Mesendoderm (in vitro differentiated cells): Measurements from ENCODE around the gene TUBA4A.
A peak's percentile ranks its signal among the peaks of the same experiment; 100 is the strongest.

Experiments
- DNase-seq: peaks from one replicate; pipeline ENCODE4 v3.0.0; 2013
- H2AK5ac ChIP-seq: 2 replicates; pipeline ENCODE4 v1.6.1; 2013; ENCODE audit warnings: low read length, inconsistent platforms
- H2BK120ac ChIP-seq: 2 replicates; pipeline ENCODE4 v1.6.1; 2013; ENCODE audit warnings: low read depth, mild to moderate bottlenecking, low read length, moderate library complexity, mixed read lengths
- H2BK15ac ChIP-seq: replicated peaks from 2 replicates; pipeline ENCODE4 v1.6.1; 2013; ENCODE audit warnings: low read depth, mild to moderate bottlenecking, moderate library complexity
- H2BK5ac ChIP-seq: 2 replicates; pipeline ENCODE4 v1.6.1; 2013; ENCODE audit warnings: low read length, inconsistent platforms
- H3K18ac ChIP-seq: 2 replicates; pipeline ENCODE4 v1.6.1; 2013; ENCODE audit warnings: mild to moderate bottlenecking, low read length, mixed read lengths
- H3K23ac ChIP-seq: one replicate; pipeline ENCODE4 v1.6.1; 2013; ENCODE audit warnings: low read length
- H3K27ac ChIP-seq: 2 replicates; pipeline ENCODE4 v1.5.1; 2013; ENCODE audit warnings: low read depth, mild to moderate bottlenecking, inconsistent platforms, low read length, moderate library complexity
- H3K27me3 ChIP-seq: 2 replicates; pipeline ENCODE4 v1.6.1; 2013; ENCODE audit warnings: low read length, control low read depth, mild to moderate bottlenecking, inconsistent platforms; ENCODE audit not compliant: insufficient read depth, poor library complexity
- H3K36me3 ChIP-seq: 2 replicates; pipeline ENCODE4 v1.6.1; 2013; ENCODE audit warnings: low read length, inconsistent platforms; ENCODE audit not compliant: control insufficient read depth, insufficient read depth
- H3K4ac ChIP-seq: one replicate; pipeline ENCODE4 v1.6.1; 2013; ENCODE audit warnings: low read depth, mild to moderate bottlenecking, low read length, moderate library complexity
- H3K4me1 ChIP-seq: 2 replicates; pipeline ENCODE4 v1.6.1; 2013; ENCODE audit warnings: low read depth, low read length, inconsistent platforms; ENCODE audit not compliant: control insufficient read depth
- H3K4me2 ChIP-seq: 2 replicates; pipeline ENCODE4 v1.6.1; 2013; ENCODE audit warnings: low read length
- H3K4me3 ChIP-seq: 2 replicates; pipeline ENCODE4 v1.5.1; 2013; ENCODE audit warnings: mild to moderate bottlenecking, low read length
- H3K56ac ChIP-seq: one replicate; pipeline ENCODE4 v1.6.1; 2013; ENCODE audit warnings: low read length
- H3K79me1 ChIP-seq: 2 replicates; pipeline ENCODE4 v1.6.1; 2013; ENCODE audit warnings: low read length, inconsistent platforms
- H3K79me2 ChIP-seq: 2 replicates; pipeline ENCODE4 v1.6.1; 2013; ENCODE audit warnings: mild to moderate bottlenecking, low read length; ENCODE audit not compliant: control insufficient read depth, insufficient read depth
- H3K9ac ChIP-seq: 2 replicates; pipeline ENCODE4 v1.6.1; 2013; ENCODE audit warnings: low read length, inconsistent platforms
- H4K5ac ChIP-seq: one replicate; pipeline ENCODE4 v1.6.1; 2013; ENCODE audit warnings: low read length
- H4K8ac ChIP-seq: one replicate; pipeline ENCODE4 v1.6.1; 2013; ENCODE audit warnings: low read depth, mild to moderate bottlenecking, control low read depth, low read length, moderate library complexity
- WGBS: extraction: QIAGEN DNeasy Blood & Tissue Kit; methylation state at CpG from one replicate; pipeline ENCODE4 v1.1.7; 2013; ENCODE audit warnings: low lambda C conversion rate, missing lambda C conversion rate; ENCODE audit not compliant: insufficient coverage; ENCODE audit errors: extremely low coverage; 5-methylcytosine and 5-hydroxymethylcytosine counted together

TUBA4A gene

GRCh38 chr2:219209236-219210195 lies 44.2 kb downstream of the TUBA4A start:
- Histone ChIP-seq H3K79me2 (no peaks in the 10 kb centered on the region), H3K4me1 (peaks cover 4% of the 10 kb centered on the region), H2BK5ac (no peak overlapping the region), H3K4ac (no peak overlapping the region), H3K79me1 (no peaks in the 10 kb centered on the region), H3K27ac (no peak overlapping the region), H3K56ac (no peak overlapping the region), H3K9ac (no peak overlapping the region), H3K4me2 (no peak overlapping the region), H3K36me3 (peaks cover 4% of the 10 kb centered on the region), H3K27me3 (no peaks in the 10 kb centered on the region), H4K8ac (no peak overlapping the region), H3K23ac (no peak overlapping the region), H2AK5ac (no peak overlapping the region), H3K18ac (no peak overlapping the region), H2BK15ac (no peak overlapping the region), H4K5ac (no peak overlapping the region), H2BK120ac (no peak overlapping the region), H3K4me3 (no peak overlapping the region)
- no peak for DNase-seq
- WGBS: no CpG with 5 or more reads among the region's 18 CpGs

- H3K18ac ChIP-seq: no peak overlapping the region
- no peak overlapping the region for H3K9ac ChIP-seq
- peaks cover 4% of the 10 kb centered on the region for H3K4me1 ChIP-seq
- H4K8ac ChIP-seq: no peak overlapping the region
- no peak overlapping the region for H2BK120ac ChIP-seq
- H3K4ac ChIP-seq: no peak overlapping the region
- H3K79me2 ChIP-seq: no peaks in the 10 kb centered on the region
- no peak overlapping the region for H3K23ac ChIP-seq
- H2BK15ac ChIP-seq: no peak overlapping the region
- no CpG with 5 or more reads among the region's 17 CpGs for WGBS
- no peak overlapping the region for H3K56ac ChIP-seq
- no peaks in the 10 kb centered on the region for H3K79me1 ChIP-seq
- H2BK5ac ChIP-seq: no peak overlapping the region
- no peak for DNase-seq
- H2AK5ac ChIP-seq: no peak overlapping the region
- no peaks in the 10 kb centered on the region for H3K27me3 ChIP-seq
- peaks cover 2% of the 10 kb centered on the region for H3K36me3 ChIP-seq
- H3K4me2 ChIP-seq: no peak overlapping the region
- no peak overlapping the region for H4K5ac ChIP-seq
- no peak overlapping the region for H3K4me3 ChIP-seq
- H3K27ac ChIP-seq: no peak overlapping the region
These were observed 45.6 kb downstream of the TUBA4A start for GRCh38 chr2:219207884-219208740.

- peak; percentile 20 for DNase-seq
- Histone ChIP-seq H2BK5ac (no peak overlapping the region), H3K56ac (peak overlapping the region; percentile 88), H3K4ac (no peak overlapping the region), H2BK15ac (no peak overlapping the region), H3K36me3 (peaks cover 2% of the 10 kb centered on the region), H3K18ac (no peak overlapping the region), H2BK120ac (no peak overlapping the region), H3K4me3 (peak overlapping the region; percentile 46), H4K8ac (no peak overlapping the region), H3K27me3 (no peaks in the 10 kb centered on the region), H3K4me1 (peaks cover 4% of the 10 kb centered on the region), H3K4me2 (peak overlapping the region; percentile 91), H3K9ac (peak overlapping the region; percentile 70), H3K23ac (no peak overlapping the region), H3K79me2 (no peaks in the 10 kb centered on the region), H3K27ac (no peak overlapping the region), H4K5ac (no peak overlapping the region), H3K79me1 (no peaks in the 10 kb centered on the region), H2AK5ac (no peak overlapping the region)
- WGBS: no CpG with 5 or more reads among the region's 22 CpGs
These were observed 46.4 kb downstream of the TUBA4A start for GRCh38 chr2:219207134-219207883.

GRCh38 chr2:219206328-219207133 lies 47.2 kb downstream of the TUBA4A start, which contains the start of gene ZFAND2B:
TSS of gene ZFAND2B (plus strand) at chr2:219206782. CDS start at chr2:219206988, 206 bp downstream.
- peak within 1 kb of the TSS; percentile 96 for H3K56ac ChIP-seq
- peak within 1 kb of the TSS; percentile 68 for H3K4me3 ChIP-seq
- no peak within 1 kb of the TSS for H2BK120ac ChIP-seq
- no peaks in the 10 kb centered on the region for H3K79me2 ChIP-seq
- no peaks in the 10 kb centered on the region for H3K79me1 ChIP-seq
- H4K8ac ChIP-seq: no peak within 1 kb of the TSS
- no peak within 1 kb of the TSS for H2BK15ac ChIP-seq
- no peak within 1 kb of the TSS for H3K4ac ChIP-seq
- H3K27me3 ChIP-seq: no peaks in the 10 kb centered on the region
- H4K5ac ChIP-seq: no peak within 1 kb of the TSS
- peak; percentile 96 for DNase-seq
- H3K4me1 ChIP-seq: peaks cover 4% of the 10 kb centered on the region
- H2BK5ac ChIP-seq: no peak within 1 kb of the TSS
- H3K36me3 ChIP-seq: no peaks in the 10 kb centered on the region
- no CpG with 5 or more reads among the region's 76 CpGs for WGBS
- peak within 1 kb of the TSS; percentile 79 for H3K9ac ChIP-seq
- no peak within 1 kb of the TSS for H2AK5ac ChIP-seq
- H3K18ac ChIP-seq: peak within 1 kb of the TSS; percentile 68
- peak within 1 kb of the TSS; percentile 91 for H3K4me2 ChIP-seq
- peak within 1 kb of the TSS; percentile 79 for H3K27ac ChIP-seq
- H3K23ac ChIP-seq: no peak within 1 kb of the TSS

GRCh38 chr2:219205981-219206327 lies 47.8 kb downstream of the TUBA4A start:
- no peak overlapping the region for H3K27ac ChIP-seq
- no peaks in the 10 kb centered on the region for H3K79me1 ChIP-seq
- H3K56ac ChIP-seq: peak overlapping the region; percentile 75
- H2BK120ac ChIP-seq: no peak overlapping the region
- no peak overlapping the region for H3K23ac ChIP-seq
- WGBS: no CpG with 5 or more reads among the region's 7 CpGs
- H2BK5ac ChIP-seq: no peak overlapping the region
- H4K5ac ChIP-seq: no peak overlapping the region
- no peaks in the 10 kb centered on the region for H3K36me3 ChIP-seq
- no peak overlapping the region for H3K18ac ChIP-seq
- peak overlapping the region; percentile 0 for H3K4me3 ChIP-seq
- no peak overlapping the region for H4K8ac ChIP-seq
- H2AK5ac ChIP-seq: no peak overlapping the region
- H3K4me2 ChIP-seq: peak overlapping the region; percentile 47
- H3K79me2 ChIP-seq: no peaks in the 10 kb centered on the region
- no peak overlapping the region for H2BK15ac ChIP-seq
- H3K27me3 ChIP-seq: no peaks in the 10 kb centered on the region
- no peak overlapping the region for H3K4ac ChIP-seq
- DNase-seq: no peak
- H3K9ac ChIP-seq: peak overlapping the region; percentile 55
- H3K4me1 ChIP-seq: peaks cover 4% of the 10 kb centered on the region
